Fibroblast of skin of right quadriceps (primary cell): ENCODE results near the gene EML4.
"Not testable (repeated sequence)": the region's sequence is repeated elsewhere in the genome, so short reads cannot be mapped to it uniquely, and the experiment has no call there.

Experiments
- DNase-seq: peaks from one replicate; pipeline ENCODE4 v3.0.0-alpha.2; 2013

Gene EML4

DNA sequence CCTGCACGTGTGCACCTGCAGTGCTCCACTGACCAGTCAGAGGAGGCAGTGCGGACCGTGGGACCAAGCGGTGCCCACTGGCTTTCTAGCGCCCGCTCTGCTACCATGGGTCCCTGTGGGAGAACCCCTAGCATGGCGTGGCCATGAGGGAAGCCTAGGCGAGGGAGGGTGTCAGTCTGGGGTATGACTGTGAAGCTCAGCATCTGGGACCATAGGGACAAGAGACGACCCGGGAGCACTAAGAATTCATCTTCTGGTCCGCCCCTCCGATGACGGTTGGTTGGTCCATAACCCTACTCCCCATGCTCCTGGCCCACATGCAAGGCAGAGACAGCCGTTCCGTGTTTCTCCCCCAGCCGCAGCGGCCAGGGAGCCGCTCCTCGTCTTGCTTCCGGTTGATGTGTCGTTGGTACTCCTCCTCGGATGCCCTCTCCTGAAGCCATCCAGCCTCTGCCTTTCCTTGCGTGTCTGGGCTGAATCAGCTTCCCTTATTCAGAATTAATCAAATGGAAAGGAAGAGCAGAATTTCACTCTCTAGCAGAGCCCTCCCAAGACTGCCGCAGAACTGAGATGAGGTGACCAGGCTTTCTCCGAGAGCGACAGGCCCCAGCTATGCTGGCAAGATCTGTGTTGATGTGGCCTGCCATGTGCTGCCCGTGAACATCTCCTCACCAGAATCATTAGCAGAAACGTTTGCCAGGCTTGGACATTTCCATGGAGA, 168.9 kb downstream of the EML4 start:
- no peak for DNase-seq

- no peak for DNase-seq
These were observed 169.5 kb downstream of the EML4 start for GRCh38 chr2:42338567-42339190.

- no peak for DNase-seq
These were observed 170.2 kb downstream of the EML4 start for GRCh38 chr2:42339191-42339912.

DNA sequence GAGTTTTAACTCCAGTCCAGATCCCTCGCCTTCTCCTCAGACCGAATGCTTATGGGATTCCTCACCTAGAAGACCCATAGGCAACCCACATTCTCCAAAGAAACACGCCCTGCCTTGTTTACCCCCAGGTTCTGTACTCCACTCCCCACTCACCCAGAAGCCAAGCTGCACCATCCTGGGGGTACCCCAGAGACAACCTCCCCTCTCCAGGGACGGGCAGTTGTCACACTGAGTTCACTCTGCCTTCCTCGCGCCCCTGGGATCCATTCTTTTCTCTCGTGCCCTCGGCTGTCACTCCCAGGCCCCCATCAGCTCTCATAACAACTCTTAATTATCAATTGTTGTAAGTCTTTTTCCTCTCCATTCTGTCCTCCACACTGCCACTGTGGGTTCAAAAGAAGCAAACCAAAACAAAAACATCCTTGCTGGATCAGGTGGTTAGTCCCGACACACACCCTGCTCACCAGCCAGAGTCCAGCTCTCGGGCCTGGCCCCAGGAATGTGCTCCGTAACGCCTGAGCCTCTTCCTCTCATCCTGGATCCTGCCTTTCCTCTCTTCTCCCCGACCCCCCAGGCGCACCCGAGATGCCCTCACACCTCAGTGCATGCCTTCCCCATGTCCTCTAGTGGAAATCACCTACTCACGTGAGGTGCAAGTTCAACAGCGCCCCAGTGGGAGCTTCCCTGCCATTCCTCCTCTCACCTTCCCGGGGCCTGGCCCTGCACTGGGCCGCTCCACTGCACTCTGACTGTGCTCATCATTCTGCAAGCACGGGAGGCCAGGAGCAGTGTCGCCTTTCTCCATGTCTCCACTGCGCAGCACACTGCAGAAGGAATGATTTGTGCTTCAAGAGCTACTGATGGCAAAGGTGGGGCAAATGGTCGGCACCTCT, 171.1 kb downstream of the EML4 start:
- no peak for DNase-seq

DNA sequence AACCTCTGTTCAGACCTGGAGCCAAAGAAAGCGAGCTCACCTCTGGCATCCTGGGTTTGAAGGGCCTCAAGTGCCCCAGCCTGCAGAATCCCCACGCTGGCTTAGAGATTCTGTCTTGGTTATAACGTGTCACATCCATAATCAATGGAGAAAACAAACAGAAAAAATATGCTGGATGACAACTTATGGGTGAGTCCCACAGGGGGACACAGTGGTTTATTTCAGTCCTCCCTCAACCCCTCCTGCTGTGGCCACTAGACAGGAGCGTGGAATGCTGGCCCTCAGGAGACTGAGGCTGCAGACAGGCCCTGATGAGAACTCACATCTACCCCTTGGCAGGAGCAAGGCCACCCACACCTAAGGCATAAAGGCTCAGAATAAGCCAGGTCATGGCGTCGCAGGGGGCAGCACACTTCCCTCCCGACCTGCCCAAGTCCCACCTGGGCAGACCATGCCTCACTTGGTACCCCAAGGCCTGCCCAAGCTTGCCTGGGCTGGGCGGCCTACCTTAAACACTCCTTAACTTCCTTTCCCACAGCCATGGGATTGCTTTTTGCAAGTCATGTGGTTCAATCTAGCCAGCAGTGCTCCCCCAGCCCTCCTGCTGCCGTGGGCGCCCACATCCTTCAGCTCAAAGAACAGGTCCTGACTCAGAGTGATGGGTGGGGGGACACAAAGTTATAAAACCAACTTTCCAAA, 171.9 kb downstream of the EML4 start:
- DNase-seq: no peak

DNA sequence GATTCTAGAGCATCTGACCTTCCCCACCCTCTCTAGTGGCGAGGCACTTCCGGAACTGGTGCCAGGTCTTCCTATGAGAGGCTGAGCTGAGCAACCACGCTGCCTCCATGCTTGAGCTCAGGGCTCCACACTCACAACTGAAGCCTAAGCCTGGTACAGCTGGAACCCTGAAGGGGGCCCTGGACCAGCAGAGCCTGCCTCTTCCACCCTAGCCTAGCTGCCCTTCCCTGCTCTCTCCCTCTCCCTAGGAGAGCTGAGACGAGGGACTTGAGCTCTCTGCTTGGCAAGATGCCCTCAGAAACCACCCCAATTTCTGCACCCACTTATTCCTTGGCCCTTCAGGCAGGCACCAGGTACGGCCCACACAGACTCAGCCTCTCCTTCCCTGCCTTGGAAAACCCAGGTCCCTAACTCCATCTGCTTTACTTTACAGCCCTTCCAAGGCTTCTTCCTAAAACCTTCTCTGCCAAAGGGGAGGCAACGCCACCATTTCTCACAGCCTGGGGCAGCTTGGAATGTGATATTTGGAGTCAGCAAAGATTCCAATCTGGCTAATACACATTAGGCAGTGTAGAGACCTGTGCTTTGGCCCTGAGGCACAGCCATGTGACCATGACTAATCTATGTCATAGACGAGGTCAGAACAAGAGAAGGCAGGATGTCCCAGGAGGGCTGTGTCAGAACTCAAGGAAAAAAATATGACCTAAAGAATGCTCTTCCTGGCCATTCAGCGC, 173.1 kb downstream of the EML4 start:
- DNase-seq: peak; percentile 90

DNA sequence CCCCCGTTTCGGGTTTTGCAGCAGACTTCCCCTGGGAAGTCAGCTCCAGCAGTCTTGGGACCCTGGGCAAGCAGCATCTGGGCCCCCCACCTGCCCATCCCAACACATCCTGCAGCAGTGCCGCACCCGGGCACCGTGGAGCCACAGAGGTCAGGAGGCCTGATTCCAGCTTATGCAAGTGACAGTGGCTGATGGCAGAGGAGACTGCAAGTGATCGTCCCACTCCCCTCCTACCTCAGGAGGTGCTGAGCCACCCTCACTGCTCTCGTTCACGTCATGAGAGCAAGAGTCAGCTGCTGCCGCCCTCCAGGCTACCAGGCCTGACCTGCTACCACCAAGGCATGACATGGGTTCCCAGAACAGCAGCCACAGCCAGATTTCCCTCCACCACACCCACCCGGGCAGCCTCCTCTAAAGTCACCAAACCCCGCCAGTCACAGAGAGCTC, 173.7 kb downstream of the EML4 start:
- no peak for DNase-seq

DNA sequence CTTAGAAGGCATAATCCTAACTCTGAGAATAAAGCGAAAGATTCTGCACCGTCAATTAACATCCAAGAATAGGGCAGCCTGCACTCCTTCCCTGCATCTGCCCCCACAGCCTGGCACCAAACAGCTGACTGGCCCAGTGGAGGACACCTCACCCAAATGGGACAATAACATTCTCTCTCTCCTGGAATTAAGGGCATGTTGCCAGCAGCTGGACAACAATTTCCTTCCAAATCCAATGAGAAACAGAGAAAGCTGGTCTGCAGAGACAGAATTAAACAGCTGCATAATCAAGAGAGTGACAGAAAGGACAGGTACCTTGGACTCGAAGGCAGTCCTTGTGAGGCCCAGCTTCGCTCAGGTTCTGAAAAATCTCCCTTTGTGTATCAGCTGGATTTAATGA, 176.8 kb downstream of the EML4 start:
- DNase-seq: no peak

DNA sequence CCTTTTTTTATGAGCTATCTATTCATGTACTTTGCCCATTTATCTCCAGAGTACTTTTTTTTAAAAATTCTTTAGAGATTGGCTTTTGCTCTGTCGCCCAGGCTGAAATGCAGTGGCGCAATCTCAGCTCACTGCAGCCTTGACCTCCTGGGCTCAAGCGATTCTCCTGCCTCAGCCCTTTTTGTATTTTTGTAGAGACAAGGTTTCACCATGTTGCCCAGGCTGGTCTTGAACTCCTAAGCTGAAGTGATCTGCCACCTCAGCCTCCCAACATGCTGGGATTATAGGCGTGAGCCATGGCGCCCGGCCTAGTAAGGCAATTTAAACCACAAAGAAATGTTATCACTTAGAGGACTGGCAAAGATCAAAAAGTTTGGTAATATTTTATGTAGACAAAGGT, 177.7 kb downstream of the EML4 start:
- not testable (repeated sequence) for DNase-seq

- not testable (repeated sequence) for DNase-seq
These were observed 178.4 kb downstream of the EML4 start for GRCh38 chr2:42347518-42347917.

GRCh38 chr2:42348113-42348805, 179.1 kb downstream of the EML4 start:
- DNase-seq: no peak

DNA sequence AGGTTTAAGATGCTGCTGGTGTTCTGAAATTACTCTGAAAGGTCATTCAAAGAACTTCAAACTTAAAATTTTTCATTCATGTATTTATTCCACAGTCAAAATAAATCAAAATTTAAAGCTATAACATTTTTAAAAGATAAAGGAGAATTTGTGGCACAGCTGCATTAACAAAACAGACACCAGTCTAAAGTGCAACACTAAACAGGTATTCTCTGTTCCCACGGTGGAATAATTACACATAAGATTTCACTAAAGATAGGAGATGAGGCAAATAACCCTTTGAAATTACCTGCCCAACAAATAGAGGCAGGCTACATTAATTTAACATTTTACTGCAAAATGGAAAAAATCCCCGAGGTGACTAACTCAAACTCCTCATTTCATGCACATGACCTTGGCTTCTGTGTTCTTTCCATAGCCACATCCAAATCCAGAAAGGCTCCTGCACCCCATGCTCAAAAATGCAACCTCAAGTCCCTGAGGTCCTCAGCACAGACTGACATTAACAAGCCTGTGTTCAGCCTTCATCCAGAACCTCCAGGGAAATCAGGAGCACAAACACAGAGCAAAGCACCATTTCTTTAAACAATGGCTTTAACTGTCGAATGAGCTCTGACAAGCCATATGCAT, 181.4 kb downstream of the EML4 start:
- DNase-seq: no peak

DNA sequence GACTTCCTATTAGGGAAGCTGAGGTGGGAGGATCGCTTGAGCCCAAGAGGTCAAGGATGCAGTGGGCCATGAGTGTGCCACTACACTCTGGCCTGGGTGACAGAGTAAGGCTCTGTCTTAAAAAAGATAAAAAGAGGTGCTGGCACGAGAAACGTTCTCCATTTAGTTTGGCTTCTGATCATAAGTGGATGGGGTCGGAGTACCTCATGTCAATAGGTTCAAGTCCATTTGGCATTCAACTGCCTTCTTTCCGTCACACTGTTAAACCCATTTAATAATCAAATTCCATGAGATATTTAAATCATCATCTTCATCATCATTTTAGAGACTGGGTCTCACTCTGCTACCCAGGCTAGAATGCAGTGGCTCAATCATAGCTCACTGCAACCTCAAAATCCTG, 182.7 kb downstream of the EML4 start:
- no peak for DNase-seq

GRCh38 chr2:42353792-42354429, 184.8 kb downstream of the EML4 start:
- no peak for DNase-seq

- DNase-seq: peak; percentile 26
These were observed 190.3 kb downstream of the EML4 start for GRCh38 chr2:42359304-42359964.

GRCh38 chr2:42359965-42360483, 190.9 kb downstream of the EML4 start:
- DNase-seq: peak; percentile 36

DNA sequence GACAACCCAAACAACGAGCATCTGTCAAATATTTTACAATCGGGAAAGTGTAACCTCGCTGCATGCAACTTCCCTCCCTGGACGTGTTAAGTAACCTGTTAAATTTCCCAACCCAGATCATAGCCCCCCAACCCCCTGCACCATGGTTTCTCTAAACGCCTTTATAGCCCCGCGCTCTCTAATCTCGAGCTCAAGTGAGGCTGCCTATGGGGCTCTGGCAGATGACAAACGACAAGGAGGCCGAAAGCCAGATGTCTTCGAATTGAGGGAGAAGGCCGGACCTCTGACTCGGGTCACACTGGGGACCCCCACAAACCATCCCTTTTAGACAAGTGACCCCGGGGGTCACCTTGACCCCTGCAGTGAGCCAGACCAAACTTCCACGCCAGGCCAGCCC, 191.3 kb downstream of the EML4 start:
- no peak for DNase-seq

DNA sequence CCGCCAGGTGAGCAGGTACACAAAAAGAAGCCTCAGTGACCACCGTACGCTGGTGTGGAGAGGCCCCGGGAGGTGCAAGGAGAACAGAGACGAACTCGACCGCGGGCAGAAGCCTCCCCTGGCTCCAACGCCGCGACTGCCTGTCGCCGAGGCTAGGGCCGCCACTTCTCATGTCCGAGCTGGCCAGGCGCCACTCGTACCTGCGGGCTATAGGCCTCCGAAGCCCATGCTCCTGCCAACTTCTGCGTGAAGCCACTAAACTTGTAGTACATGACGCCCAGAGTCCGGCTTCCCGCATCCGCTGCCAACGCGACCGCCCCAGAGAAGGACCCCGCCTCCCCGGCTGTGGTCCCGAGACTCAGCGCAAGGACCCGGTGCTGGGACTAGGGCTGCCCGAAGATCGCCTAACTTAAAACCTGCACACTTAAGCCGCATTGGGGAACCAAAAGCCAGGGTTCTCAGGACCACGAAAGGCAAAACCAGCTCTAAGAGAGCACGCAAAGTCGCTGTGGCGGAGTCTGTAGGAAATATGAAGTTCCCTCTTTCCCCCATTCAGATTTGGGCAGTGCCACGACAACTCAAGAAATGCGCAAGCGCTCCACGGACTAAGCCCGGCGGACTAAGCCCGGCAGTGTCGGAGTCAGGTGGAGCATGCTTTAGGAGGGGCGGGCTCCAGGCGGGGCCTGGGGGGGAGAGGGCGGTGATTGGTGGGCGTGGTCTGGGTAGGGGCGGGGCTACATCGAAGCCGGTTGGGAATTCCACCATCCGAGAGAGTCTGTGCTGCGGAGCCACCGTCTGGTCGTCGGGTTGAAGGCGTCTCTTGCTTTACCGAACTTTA, 192.0 kb downstream of the EML4 start, which contains the start of gene COX7A2L:
Gene COX7A2L (minus strand): TSS at position 328 of the 838 bp plus-strand sequence. CDS start 56 bp downstream, at position 272.
- peak; percentile 98 for DNase-seq
